Sigmoid colon (tissue), 4 donors: Measurements from ENCODE around the gene TIMM8B.

Experiments
- EP300 ChIP-seq, 4 donors: sonication (generic); formaldehyde crosslinking; IDR thresholded peaks; one replicate each; pipeline ENCODE4 v1.6.1; 2017; ENCODE audit warnings: antibody characterized with exemption in 4 of 4
- POLR2A ChIP-seq, 2 donors: fragments of 450-650 bp; IDR thresholded peaks; one replicate each; pipeline ENCODE4 v1.6.1; 2016; ENCODE audit warnings: antibody characterized with exemption in 2 of 2, mild to moderate bottlenecking in 2 of 2, moderate library complexity in 2 of 2
- POLR2AphosphoS5 ChIP-seq, 4 donors: sonication (generic); formaldehyde crosslinking; IDR thresholded peaks; one replicate each; pipeline ENCODE4 v1.6.1; 2017; ENCODE audit warnings: antibody characterized with exemption in 4 of 4
- TF ChIP-seq, protein P1 (sequence below), 4 experiments: fragments of 450-650 bp in 3 of 4; fragments of 200-600 bp in 1 of 4; IDR thresholded peaks; one replicate each; pipeline ENCODE4 v1.5.1; 2016 to 2019; ENCODE audit warnings: antibody characterized with exemption in 4 of 4, mild to moderate bottlenecking in 3 of 4, moderate library complexity in 2 of 4

DNA sequence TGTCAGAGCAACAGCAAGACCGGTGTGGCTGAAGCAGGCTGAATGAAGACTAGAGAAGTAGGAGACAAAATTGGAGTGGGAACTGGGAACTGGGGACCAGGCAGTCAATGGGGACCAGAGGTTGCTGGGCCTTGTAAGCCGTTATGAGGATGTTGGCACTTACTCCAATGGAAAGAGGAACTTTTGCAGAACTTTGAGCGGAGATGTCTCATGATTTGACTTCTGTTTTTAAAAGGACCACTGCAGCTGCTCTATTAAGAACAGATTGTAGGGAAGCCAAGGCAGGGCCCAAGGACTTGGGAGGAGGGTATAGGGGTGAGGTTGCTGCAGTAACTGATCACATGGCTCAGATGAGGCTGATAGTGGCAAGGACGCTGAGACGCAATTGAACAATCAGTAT, 43.1 kb upstream of the TIMM8B start:
- TF ChIP-seq, protein P1, sequence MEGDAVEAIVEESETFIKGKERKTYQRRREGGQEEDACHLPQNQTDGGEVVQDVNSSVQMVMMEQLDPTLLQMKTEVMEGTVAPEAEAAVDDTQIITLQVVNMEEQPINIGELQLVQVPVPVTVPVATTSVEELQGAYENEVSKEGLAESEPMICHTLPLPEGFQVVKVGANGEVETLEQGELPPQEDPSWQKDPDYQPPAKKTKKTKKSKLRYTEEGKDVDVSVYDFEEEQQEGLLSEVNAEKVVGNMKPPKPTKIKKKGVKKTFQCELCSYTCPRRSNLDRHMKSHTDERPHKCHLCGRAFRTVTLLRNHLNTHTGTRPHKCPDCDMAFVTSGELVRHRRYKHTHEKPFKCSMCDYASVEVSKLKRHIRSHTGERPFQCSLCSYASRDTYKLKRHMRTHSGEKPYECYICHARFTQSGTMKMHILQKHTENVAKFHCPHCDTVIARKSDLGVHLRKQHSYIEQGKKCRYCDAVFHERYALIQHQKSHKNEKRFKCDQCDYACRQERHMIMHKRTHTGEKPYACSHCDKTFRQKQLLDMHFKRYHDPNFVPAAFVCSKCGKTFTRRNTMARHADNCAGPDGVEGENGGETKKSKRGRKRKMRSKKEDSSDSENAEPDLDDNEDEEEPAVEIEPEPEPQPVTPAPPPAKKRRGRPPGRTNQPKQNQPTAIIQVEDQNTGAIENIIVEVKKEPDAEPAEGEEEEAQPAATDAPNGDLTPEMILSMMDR (IDR thresholded peaks at IDR 0.05), result no peak
- TF ChIP-seq POLR2A (IDR thresholded peaks at IDR 0.05) (no peak), EP300 (IDR thresholded peaks at IDR 0.05) (no peak), POLR2AphosphoS5 (IDR thresholded peaks at IDR 0.05) (no peak)
